NK-92 treated with Interleukin-12 subunit alpha and Interleukin-12 subunit beta, amount 100 ng/mL, for 24 hours (cell line): Measurements from ENCODE around the gene COQ8A.
"Not testable (repeated sequence)": the region's sequence is repeated elsewhere in the genome, so short reads cannot be mapped to it uniquely, and the experiment has no call there.

Experiments used
- DNase-seq: peaks from one replicate; lab custom pipeline; 2025; lab: John Stamatoyannopoulos, UW

The COQ8A gene

GRCh38 chr1:226929260-226930111 is 10.6 kb upstream of the COQ8A start:
- not testable (repeated sequence) for DNase-seq

GRCh38 chr1:226934483-226935237 is 5.4 kb upstream of the COQ8A start:
- no peak for DNase-seq

- no peak for DNase-seq
Observed at GRCh38 chr1:226937940-226938725, 2.0 kb upstream of the COQ8A start.

GRCh38 chr1:226938903-226939437 is 1.1 kb upstream of the COQ8A start:
- no peak for DNase-seq

GRCh38 chr1:226939438-226940028 is 561 bp upstream of the COQ8A start:
- DNase-seq = peak; percentile 79

- DNase-seq = no peak
Observed at GRCh38 chr1:226940806-226941067, 643 bp downstream of the COQ8A start.

- DNase-seq = no peak
Observed at GRCh38 chr1:226942392-226942791, 2.3 kb downstream of the COQ8A start.

- no peak for DNase-seq
Observed at GRCh38 chr1:226943156-226943555, 3.1 kb downstream of the COQ8A start.

GRCh38 chr1:226943927-226944326 is 3.8 kb downstream of the COQ8A start:
- no peak for DNase-seq

GRCh38 chr1:226945106-226945857 is 5.2 kb downstream of the COQ8A start:
- DNase-seq = no peak

- no peak for DNase-seq
Observed at GRCh38 chr1:226945858-226946245, 5.8 kb downstream of the COQ8A start.

GRCh38 chr1:226946285-226946684 is 6.2 kb downstream of the COQ8A start:
- no peak for DNase-seq

- DNase-seq = no peak
Observed at GRCh38 chr1:226946841-226947240, 6.7 kb downstream of the COQ8A start.

GRCh38 chr1:226948051-226948450 is 8.0 kb downstream of the COQ8A start:
- DNase-seq = no peak

- no peak for DNase-seq
Observed at GRCh38 chr1:226948480-226948879, 8.4 kb downstream of the COQ8A start.

- no peak for DNase-seq
Observed at GRCh38 chr1:226948996-226949395, 8.9 kb downstream of the COQ8A start.

GRCh38 chr1:226949401-226949800 is 9.3 kb downstream of the COQ8A start:
- DNase-seq = no peak

GRCh38 chr1:226950316-226950715 is 10.2 kb downstream of the COQ8A start:
- no peak for DNase-seq

GRCh38 chr1:226950871-226951270 is 10.8 kb downstream of the COQ8A start:
- DNase-seq = no peak

- no peak for DNase-seq
Observed at GRCh38 chr1:226951286-226952117, 11.4 kb downstream of the COQ8A start.

GRCh38 chr1:226952118-226952441 is 12.0 kb downstream of the COQ8A start:
- no peak for DNase-seq
